CD4-positive, alpha-beta T cell treated with Interleukin-6 for 4 hours (primary cell): ENCODE measurements around the gene FNIP1.
"Not testable (repeated sequence)": the region's sequence is repeated elsewhere in the genome, so short reads cannot be mapped to it uniquely, and the experiment has no call there.

Experiments
- DNase-seq: peaks from one replicate; pipeline ENCODE4 v3.0.0-alpha.2; 2020; ENCODE audit warnings: mixed read lengths

Gene FNIP1

DNA sequence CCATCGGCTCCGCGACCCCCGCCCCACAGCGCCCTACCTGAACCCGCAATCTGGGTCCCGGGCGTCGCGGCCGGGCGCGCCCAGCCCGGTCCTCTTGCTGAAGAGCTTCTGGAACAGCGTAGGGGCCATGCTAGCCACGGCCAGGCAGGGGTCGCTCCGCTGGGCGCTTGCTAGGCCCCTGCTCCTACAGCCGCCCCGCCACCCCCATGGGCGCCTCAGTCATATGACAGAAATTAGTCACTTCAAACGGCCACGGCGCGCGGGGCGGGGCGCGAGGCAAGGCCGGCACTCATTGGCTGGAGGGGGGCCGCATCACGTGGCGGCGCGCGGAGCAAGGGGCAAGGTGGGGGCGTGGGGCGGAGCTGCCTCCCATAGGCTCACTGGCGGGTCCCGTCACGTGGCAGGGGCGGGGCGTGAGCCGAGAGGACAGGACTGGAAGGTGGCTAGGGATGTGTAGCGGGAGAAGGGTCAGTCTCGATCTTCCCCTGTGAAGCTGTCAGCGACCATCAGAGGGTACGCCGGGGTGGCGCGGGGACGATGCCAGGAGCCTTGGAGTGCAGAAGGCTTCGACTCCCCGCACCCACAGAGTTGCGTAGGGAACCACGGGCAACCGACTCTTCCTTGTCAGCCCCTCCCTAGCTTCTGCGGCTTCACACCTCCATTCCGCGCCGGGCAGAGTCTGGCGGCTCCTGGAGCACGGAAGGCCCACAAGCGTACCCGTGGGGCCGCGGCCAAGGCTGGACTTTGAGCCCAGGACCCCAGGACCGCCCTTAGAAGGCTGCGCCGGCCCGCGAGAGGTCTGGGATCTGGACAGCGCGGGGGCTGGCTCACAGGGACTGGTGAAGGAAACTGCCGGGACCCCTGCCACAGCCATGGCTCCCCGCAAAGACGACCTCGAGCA is at the start of gene FNIP1:
FNIP1 (minus strand) TSS at position 225 of the 901 bp plus-strand sequence; CDS start at position 129, 96 bp downstream.
- peak; percentile 99 for DNase-seq

- DNase-seq = no peak
These were observed 49.7 kb upstream of the FNIP1 start for GRCh38 chr5:131846536-131846935.

- no peak for DNase-seq
These were observed 49.0 kb upstream of the FNIP1 start for GRCh38 chr5:131845828-131846227.

DNA sequence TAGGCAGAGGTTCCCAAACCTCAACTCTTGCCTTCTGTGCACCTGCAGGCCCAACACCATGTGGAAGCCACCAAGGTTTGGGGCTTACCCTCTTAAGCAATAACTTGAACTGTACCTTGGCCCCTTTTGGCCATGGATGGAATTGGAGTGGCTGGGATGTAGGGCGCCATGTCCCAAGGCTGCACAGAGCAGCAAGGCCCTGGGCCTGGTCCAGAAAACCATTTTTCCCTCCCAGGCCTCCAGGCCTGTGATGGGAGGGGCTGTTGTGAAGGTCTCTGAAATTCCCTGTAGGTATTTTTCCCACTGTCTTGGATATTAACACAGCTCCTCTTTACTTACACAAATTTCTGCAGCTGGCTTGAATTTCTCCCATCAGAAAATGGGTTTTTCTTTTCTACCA is 46.2 kb upstream of the FNIP1 start:
- DNase-seq = not testable (repeated sequence)

GRCh38 chr5:131832702-131833101 is 35.9 kb upstream of the FNIP1 start:
- DNase-seq = not testable (repeated sequence)

DNA sequence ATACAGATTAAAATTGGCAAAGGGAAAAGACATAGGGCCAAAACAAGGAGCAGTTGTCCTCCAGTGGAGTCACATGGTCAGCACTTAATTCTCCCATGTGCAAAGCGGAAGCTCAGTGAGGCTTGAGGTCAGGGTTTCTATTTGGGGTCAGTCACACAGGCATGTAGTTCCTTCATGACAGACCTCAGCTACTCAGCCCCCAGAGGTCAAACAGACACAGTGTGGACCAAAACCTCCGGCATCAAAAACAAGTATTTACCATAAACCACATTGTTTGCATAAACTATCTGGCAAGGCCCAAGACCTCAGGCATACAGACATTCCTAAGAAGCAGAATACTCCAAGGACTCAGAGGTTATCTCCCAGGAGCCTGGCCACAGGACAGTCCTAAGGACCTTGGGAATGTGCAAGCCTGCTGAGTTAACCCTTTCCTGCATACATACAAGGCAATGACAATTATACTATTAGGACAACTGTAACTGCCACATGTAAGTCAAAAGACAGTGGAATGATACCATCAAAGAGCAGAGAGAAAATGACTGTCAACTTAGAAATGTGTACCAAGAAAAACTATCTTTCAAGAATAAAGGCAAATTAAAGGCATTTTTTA is 28.7 kb upstream of the FNIP1 start:
- DNase-seq = no peak

GRCh38 chr5:131824631-131825030 is 27.8 kb upstream of the FNIP1 start:
- DNase-seq = no peak

DNA sequence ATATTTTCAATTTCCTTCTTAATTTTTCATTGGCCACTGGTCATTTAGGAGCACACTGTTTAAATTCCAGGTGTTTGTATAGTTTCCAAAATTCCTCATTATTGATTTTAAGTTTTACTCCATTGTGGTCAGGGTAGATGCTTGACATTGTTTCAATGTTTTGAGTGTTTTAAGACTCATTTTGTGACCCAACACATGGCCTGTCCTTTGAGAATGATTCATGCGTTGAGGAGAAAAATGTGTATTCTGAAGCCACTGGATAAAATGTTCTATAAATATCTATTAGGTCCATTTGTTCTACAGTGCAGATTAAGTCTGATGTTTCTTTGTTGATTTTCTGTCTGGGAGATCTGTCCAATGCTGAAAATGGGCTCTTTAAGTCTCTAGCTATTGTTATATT is 24.4 kb upstream of the FNIP1 start:
- no peak for DNase-seq

GRCh38 chr5:131818001-131818724 is 21.3 kb upstream of the FNIP1 start:
- no peak for DNase-seq

- no peak for DNase-seq
These were observed 18.2 kb upstream of the FNIP1 start for GRCh38 chr5:131814990-131815389.

DNA sequence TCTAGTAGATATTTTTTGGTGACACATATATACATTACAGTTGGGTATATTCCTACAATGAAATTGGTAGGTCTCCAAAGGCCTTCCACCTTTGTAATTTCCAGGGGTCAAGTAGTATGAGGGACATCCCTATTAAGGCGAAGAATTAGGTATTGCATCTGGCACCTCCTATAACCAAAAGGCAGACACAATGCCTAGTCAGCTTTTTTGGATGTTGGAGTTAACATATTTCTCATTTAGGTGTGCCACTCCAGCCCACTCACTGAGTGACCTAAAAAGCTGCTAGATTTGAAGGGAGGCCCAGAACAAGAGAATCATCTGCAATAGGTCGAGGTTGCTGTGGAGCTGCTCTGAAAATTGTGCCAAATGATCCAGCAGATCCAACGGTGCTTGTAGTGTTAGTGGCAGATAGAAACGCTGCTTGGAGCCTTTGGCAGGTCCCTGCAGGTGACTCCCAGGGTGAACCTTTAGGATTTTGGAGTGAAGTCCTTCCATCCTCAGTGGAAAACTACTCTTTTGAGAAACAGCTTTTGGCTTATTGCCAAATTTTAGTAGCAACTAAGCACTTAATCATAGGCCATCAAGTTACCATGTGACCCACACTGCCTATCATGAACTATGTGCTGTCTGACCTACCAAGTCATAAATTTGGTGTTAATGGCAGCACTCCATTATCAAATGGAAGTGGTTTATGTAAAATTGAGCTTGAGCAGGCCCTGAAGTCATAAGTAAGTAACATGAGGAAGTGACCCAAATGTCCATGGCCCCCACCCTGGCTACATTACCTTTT is 15.7 kb upstream of the FNIP1 start:
- no peak for DNase-seq

DNA sequence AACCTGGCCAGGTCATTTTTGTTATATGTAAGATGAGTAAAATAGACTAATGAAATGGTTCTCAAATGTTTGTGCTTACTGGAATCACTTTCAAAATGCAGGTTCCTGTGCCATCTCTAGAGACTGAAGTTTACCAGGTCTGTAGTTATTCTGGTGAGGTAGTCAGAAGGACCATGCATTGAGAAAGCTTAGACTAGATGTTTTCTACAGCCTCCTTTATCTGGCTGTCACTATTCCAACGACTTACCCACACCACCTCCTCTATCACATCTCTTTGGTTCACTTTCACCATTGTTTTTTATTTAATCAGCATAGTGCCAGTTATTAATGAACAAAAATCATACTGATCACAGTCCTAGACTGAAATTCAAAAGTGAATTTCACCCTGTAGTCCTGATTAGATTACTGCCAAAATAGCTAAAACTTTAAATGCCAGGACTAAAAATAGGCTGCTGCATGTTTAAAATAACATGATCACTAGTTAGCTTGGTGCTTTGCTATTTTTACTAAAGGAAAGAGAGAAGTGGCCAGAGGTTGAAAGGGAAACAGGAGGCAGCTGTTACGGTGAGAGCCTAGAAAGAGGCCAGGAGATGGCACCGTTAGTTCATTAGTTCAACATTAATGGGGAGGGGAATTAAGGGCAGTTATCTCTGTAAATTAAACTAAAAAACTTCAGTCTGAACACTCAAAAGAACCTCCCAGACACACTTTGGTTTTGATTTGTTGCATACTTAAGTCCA is 13.9 kb upstream of the FNIP1 start:
- DNase-seq = peak; percentile 21

GRCh38 chr5:131795879-131796792 is 681 bp downstream of the FNIP1 start:
- peak; percentile 46 for DNase-seq

DNA sequence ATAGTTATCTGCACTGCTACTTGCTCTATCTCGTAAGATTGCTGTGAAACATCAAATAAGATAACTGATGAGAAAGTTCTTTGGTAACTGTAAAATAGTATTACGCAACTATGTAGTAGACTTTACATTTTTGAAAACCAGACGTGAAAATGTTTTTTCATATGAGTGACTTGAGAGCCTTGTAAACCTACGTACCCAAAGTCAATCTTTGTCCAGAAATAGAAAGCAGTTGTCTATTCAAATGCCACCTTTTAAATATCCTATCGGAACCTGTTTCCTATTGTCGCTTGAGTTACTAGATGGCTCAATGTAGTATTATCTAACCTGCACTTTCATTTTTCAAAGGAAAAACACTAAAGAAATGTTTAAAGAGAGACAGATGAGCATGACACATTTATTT is 1.6 kb downstream of the FNIP1 start:
- DNase-seq = no peak

DNA sequence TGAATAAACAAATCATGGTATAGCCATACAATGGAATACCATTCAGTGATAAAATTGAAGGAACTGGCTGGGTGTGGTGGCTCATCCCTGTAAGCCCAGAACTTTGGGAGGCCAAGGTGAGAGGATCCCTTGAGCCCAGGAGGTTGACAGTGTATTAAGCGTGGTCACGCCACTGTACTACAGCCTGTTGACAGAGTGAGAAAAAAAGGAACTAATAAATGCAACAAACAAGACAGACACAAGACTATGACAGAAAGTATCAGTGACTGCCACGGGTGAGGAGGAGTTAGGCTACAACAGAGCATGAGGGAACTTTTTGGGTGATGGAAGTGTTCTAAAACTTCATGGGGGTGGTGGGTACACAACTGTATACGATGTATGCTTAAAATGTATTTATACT is 2.2 kb downstream of the FNIP1 start:
- DNase-seq = no peak

GRCh38 chr5:131792896-131793295 is 3.9 kb downstream of the FNIP1 start:
- DNase-seq = no peak

- no peak for DNase-seq
These were observed 5.0 kb downstream of the FNIP1 start for GRCh38 chr5:131791866-131792265.

GRCh38 chr5:131790550-131790949 is 6.3 kb downstream of the FNIP1 start:
- no peak for DNase-seq

- DNase-seq = no peak
These were observed 7.1 kb downstream of the FNIP1 start for GRCh38 chr5:131789765-131790164.

DNA sequence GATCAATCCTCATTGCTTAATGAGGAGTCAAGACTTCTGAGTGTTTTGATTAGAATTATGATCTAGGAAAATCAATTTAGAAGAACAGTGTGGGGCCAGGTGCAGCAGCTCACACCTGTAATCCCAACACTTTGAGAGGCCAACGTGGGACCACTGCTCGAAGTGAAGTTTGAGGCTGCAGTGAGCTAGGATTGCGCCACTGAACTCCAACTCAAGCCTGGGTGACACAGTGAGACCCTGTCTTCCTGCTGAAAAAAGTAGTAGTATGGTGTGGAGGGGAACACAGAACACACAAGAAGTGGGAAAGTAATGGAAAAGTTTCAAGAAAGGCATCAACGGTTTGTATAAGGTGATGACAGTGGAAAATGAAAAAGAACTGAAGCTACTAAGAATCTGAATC is 9.1 kb downstream of the FNIP1 start:
- DNase-seq = no peak
